GM12891 (cell line): ENCODE results near the gene ANKS1A.

ENCODE experiments used
- POLR2A ChIP-seq: IDR thresholded peaks from 2 replicates; pipeline ENCODE4 v1.6.1; 2011; ENCODE audit warnings: low read depth, low read length, control low read depth
- POLR2AphosphoS5 ChIP-seq: IDR thresholded peaks from 2 replicates; pipeline ENCODE4 v1.6.1; 2011; ENCODE audit warnings: low read depth, low read length, control low read depth

- no peak for TF ChIP-seq POLR2AphosphoS5
- no peak for TF ChIP-seq POLR2A
Observed at GRCh38 chr6:35013701-35014100, 124.6 kb downstream of the ANKS1A start.
